MCF 10A (cell line): ENCODE measurements around the gene NID2. TPM values are rescaled to one million over a fixed set of nuclear protein-coding genes. Genes with fewer than 3 reads are reported as not detected.

Experiments used
- BruUV-seq: library from RNA; stranded (reverse); fragments of 400-500 nt; replicated peaks from 2 replicates; lab custom pipeline; 2021; lab: Mats Ljungman, UMichigan
- CTCF ChIA-PET: fragments of 300-600 bp; sonication (Branson Sonifier 250); formaldehyde crosslinking; extraction: SDS; loops from one replicate; lab custom pipeline; 2021; ENCODE audit warnings: antibody characterized with exemption, inconsistent platforms; lab: Yijun Ruan, JAX
- POLR2A ChIA-PET: fragments of 300-600, 350-650 bp; sonication (Branson Sonifier 250); formaldehyde crosslinking; extraction: SDS; loops from one replicate; lab custom pipeline; 2020; ENCODE audit warnings: antibody characterized with exemption, inconsistent platforms; lab: Yijun Ruan, JAX
- DNase-seq: peaks from one replicate; pipeline ENCODE4 v3.0.0-alpha.2; 2018; ENCODE audit not compliant: unreplicated experiment
- H3K27ac Mint-ChIP-seq: one replicate; pipeline ENCODE4 v1.8.0; 2022; ENCODE audit warnings: mild to moderate bottlenecking, low read depth, mixed read lengths; ENCODE audit not compliant: unreplicated experiment
- H3K27me3 Mint-ChIP-seq: one replicate; pipeline ENCODE4 v1.8.0; 2022; ENCODE audit warnings: mixed read lengths; ENCODE audit not compliant: insufficient read depth, unreplicated experiment
- H3K36me3 Mint-ChIP-seq: one replicate; pipeline ENCODE4 v1.8.0; 2022; ENCODE audit warnings: mild to moderate bottlenecking, moderate library complexity, mixed read lengths; ENCODE audit not compliant: insufficient read depth, unreplicated experiment
- H3K4me1 Mint-ChIP-seq: one replicate; pipeline ENCODE4 v1.8.0; 2022; ENCODE audit warnings: mixed read lengths; ENCODE audit not compliant: insufficient read depth, unreplicated experiment
- H3K4me3 Mint-ChIP-seq: one replicate; pipeline ENCODE4 v1.8.0; 2022; ENCODE audit warnings: mild to moderate bottlenecking, moderate library complexity, mixed read lengths; ENCODE audit not compliant: unreplicated experiment
- H3K9me3 Mint-ChIP-seq: one replicate; pipeline ENCODE4 v1.8.0; 2022; ENCODE audit warnings: mixed read lengths; ENCODE audit not compliant: unreplicated experiment
- CTCF ChIP-seq: fragments of 200-600 bp; IDR thresholded peaks from one replicate; pipeline ENCODE4 v1.8.0; 2022; ENCODE audit warnings: antibody characterized with exemption, mild to moderate bottlenecking; ENCODE audit not compliant: unreplicated experiment
- intact Hi-C: fragments of 100-400 bp; cut with micrococcal nuclease; formaldehyde crosslinking; loops from 2 replicates; pipeline ENCODE4 v1.14.1; 2022
- total RNA-seq: library from RNA; stranded (reverse); gene quantifications from 2 replicates; pipeline ENCODE4 v1.2.3, GENCODE V29; 2022

The NID2 gene
- total RNA-seq, 1 experiment from 2014 or later: not detected

- TF ChIP-seq CTCF: no peak
- POLR2A ChIA-PET: no interaction called here
- H3K9me3 Mint-ChIP-seq: no peaks in the 10 kb centered on the region
- no peak overlapping the region for H3K27ac Mint-ChIP-seq
- peaks cover 29% of the 10 kb centered on the region for H3K27me3 Mint-ChIP-seq
- intact Hi-C loops: no loop called here
- BruUV-seq: no TSS peak
- DNase-seq: no peak
- H3K4me1 Mint-ChIP-seq: no peaks in the 10 kb centered on the region
- no peaks in the 10 kb centered on the region for H3K36me3 Mint-ChIP-seq
- no peak overlapping the region for H3K4me3 Mint-ChIP-seq
- CTCF ChIA-PET: interaction anchor here (0.6 to 4.1 kb wide), 5 partner anchors 14 to 698 kb away, joined by 3 to 29 read pairs (median 6); no protein-coding TSS in a partner anchor
Observed at GRCh38 chr14:51981218-51981854, 87.5 kb downstream of the NID2 start.

DNA sequence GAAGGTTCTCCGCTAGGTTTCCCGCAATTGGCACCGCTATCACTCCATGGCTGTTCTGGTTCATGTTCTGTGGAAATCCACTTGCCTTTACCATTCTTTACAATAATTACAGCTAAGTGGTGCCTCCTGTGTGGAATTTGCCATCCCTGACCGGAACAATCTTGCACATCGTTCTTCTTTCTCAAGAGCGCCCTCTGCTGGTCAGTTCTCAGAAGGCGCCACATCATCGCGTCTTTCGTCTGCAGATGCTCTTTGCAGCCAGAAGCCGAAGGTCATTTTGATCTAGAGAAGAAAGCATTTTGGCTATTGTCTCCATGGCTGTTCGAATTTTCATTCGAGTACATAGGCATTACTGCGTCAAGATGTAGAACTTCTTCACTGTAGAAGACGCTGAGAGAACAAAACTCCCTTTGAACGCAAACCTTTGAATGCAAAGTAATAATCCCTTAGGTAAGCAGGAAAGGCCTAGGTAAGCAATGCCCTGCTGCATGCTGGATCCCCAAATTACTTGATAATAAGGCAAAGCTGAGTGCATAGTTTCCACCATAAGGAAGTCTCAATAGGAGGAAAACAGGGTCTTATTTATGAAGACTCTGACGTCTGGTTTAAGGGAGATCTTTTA is 89.7 kb downstream of the NID2 start:
- intact Hi-C loops: loop anchor here (1.0 to 2.0 kb wide), 4 partner anchors 150 to 696 kb away; no protein-coding TSS in a partner anchor
- BruUV-seq: no TSS peak
- DNase-seq: peak; percentile 80
- POLR2A ChIA-PET: interaction anchor here (0.8 to 2.0 kb wide), 4 partner anchors 11 to 482 kb away, joined by 3 to 8 read pairs (median 3); no protein-coding TSS in a partner anchor
- no peaks in the 10 kb centered on the region for H3K4me1 Mint-ChIP-seq
- no peak overlapping the region for H3K4me3 Mint-ChIP-seq
- CTCF ChIA-PET: interaction anchor here (0.6 to 4.1 kb wide), 38 partner anchors 8 to 701 kb away, joined by 3 to 40 read pairs (median 4); partner anchors contain the start of gene GNG2
- TF ChIP-seq CTCF: peak; percentile 86
- H3K9me3 Mint-ChIP-seq: no peaks in the 10 kb centered on the region
- H3K27me3 Mint-ChIP-seq: peaks cover 29% of the 10 kb centered on the region
- no peak overlapping the region for H3K27ac Mint-ChIP-seq
- H3K36me3 Mint-ChIP-seq: no peaks in the 10 kb centered on the region

DNA sequence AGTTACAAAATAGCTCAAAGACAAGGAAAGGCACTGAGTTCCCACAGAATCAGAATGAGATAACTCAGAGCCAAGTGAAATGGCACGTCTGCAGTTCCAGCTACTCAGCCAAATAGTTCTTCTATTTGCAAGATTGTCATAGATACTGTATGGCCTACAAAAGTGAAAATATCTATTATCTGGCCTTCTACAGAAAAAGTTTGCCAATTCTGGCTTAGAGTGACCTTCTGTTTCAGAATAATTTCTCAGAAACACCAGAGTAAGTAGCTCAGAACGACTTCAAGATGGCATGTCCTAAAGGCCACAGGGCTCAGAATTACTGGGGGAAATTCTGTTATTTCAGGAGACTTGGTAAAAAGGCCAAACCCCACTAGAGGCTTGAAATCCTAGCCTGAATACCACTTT is 90.2 kb downstream of the NID2 start:
- Mint-ChIP-seq H3K27ac (no peak overlapping the region), H3K36me3 (no peaks in the 10 kb centered on the region), H3K4me3 (no peak overlapping the region), H3K4me1 (no peaks in the 10 kb centered on the region), H3K9me3 (no peaks in the 10 kb centered on the region), H3K27me3 (peaks cover 27% of the 10 kb centered on the region)
- TF ChIP-seq CTCF: no peak
- ChIA-PET POLR2A (interaction anchor here (0.7 to 2.0 kb wide), 5 partner anchors 12 to 482 kb away, joined by 3 to 8 read pairs (median 3); no protein-coding TSS in a partner anchor), CTCF (interaction anchor here (0.6 to 4.1 kb wide), 40 partner anchors 8 to 1718 kb away, joined by 3 to 40 read pairs (median 4); partner anchors contain the start of gene GNG2)
- intact Hi-C loops: loop anchor here (1.0 to 2.0 kb wide), 4 partner anchors 150 to 695 kb away; no protein-coding TSS in a partner anchor
- no TSS peak for BruUV-seq
- no peak for DNase-seq

GRCh38 chr14:51977075-51977474 is 91.8 kb downstream of the NID2 start:
- intact Hi-C loops: no loop called here
- Mint-ChIP-seq H3K36me3 (no peaks in the 10 kb centered on the region), H3K4me1 (no peaks in the 10 kb centered on the region), H3K4me3 (no peak overlapping the region), H3K27ac (no peak overlapping the region), H3K9me3 (no peaks in the 10 kb centered on the region), H3K27me3 (peaks cover 13% of the 10 kb centered on the region)
- CTCF ChIA-PET: interaction anchor here (0.6 to 3.7 kb wide), 6 partner anchors 10 to 735 kb away, joined by 3 to 40 read pairs (median 4); no protein-coding TSS in a partner anchor
- POLR2A ChIA-PET: no interaction called here
- TF ChIP-seq CTCF: no peak
- no peak for DNase-seq
- no TSS peak for BruUV-seq
